ENCODE data around the gene HEXD.

HEXD gene

GRCh38 chr17:82483204-82483660, 65.1 kb downstream of the HEXD start:
- in situ Hi-C loops (cut with HindIII; ENCODE audit: low sequenced_read_pairs): no loop called here
- DNase-seq (ENCODE audit: low read depth, low spot score): no peak
- no peak overlapping the region for H3K4me3 ChIP-seq (ENCODE audit: low read depth, low read length)
- no peak for TF ChIP-seq CTCF (IDR thresholded peaks at IDR 0.05; ENCODE audit: low read depth, low read length)

GRCh38 chr17:82483836-82484235, 65.7 kb downstream of the HEXD start:
- H3K4me3 ChIP-seq (ENCODE audit: low read depth, low read length): no peak overlapping the region
- TF ChIP-seq CTCF (IDR thresholded peaks at IDR 0.05; ENCODE audit: low read depth, low read length): no peak
- in situ Hi-C loops (cut with HindIII; ENCODE audit: low sequenced_read_pairs): no loop called here
- no peak for DNase-seq (ENCODE audit: low read depth, low spot score)

DNA sequence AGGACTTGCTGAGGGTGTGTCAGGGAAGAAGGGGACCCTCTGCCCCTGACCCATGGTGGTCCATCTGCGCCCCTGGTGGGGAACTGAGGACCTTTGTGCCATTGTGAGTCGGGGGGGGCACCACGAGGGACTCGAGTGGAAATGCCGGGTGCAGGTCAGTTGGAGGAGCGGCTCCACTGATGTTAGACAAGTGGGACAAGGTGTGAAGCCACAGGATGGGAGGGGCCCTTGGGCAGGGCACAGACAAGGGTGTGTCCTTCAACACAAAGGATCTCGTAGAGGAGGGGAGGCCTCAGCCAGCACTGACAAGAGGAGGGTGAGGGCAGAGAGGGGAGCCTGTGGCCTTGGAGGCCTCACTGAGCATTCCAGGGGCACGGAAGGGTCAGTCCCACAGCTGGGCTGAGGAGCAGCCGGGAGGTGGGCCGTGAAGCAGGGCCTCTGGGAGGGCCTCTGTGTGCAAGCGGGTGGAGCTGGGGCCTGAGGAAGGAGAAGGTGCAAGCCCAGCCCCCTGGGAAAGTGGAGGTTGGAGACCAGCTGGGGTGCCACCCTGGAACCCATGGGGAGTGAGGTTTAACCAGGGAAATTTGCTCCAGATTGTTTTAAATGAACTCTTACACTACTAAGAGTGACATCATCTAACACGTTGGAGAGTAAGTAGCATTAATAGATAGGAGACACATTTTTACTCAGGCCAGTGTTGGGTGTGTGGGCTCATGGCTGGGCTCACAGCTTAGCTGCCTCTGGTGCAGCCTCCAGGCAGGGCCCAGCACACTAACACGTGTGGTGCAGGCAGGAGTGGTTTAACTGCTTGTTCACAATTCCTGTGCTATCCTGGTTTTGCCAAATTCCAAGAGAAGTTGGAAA, 68.3 kb downstream of the HEXD start:
- in situ Hi-C loops (cut with HindIII; ENCODE audit: low sequenced_read_pairs): no loop called here
- no peak overlapping the region for H3K4me3 ChIP-seq (ENCODE audit: low read depth, low read length)

GRCh38 chr17:82487910-82488309, 69.8 kb downstream of the HEXD start:
- no peak for TF ChIP-seq CTCF (IDR thresholded peaks at IDR 0.05; ENCODE audit: low read depth, low read length)
- DNase-seq (ENCODE audit: low read depth, low spot score): no peak
- H3K4me3 ChIP-seq (ENCODE audit: low read depth, low read length): no peak overlapping the region
- in situ Hi-C loops (cut with HindIII; ENCODE audit: low sequenced_read_pairs): no loop called here

More for the DNA sequence above, 68.3 kb downstream of the HEXD start:
- no peak for TF ChIP-seq CTCF (IDR thresholded peaks at IDR 0.05; ENCODE audit: low read depth, low read length)
- no peak for DNase-seq (ENCODE audit: low read depth, low spot score)

DNA sequence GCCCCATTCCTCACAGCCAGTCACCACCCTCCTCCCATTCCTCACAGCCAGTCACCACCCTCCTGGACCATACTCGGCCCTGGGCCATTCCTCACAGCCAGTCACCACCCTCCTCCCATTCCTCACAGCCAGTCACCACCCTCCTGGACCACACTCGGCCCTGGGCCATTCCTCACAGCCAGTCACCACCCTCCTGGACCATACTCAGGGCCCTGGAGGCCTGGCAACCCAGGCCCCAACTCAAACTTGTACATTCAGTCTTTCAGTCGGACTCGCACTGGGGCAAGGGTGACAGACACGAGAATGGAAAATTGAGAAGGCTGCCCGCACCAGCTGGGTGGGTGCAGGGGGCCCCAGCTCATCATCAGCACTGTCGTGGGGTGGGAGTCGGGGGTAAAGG, 71.0 kb downstream of the HEXD start:
- H3K4me3 ChIP-seq (ENCODE audit: low read depth, low read length): no peak overlapping the region
- TF ChIP-seq CTCF (IDR thresholded peaks at IDR 0.05; ENCODE audit: low read depth, low read length): no peak
- in situ Hi-C loops (cut with HindIII; ENCODE audit: low sequenced_read_pairs): no loop called here
- peak; percentile 71 for DNase-seq (ENCODE audit: low read depth, low spot score)

DNA sequence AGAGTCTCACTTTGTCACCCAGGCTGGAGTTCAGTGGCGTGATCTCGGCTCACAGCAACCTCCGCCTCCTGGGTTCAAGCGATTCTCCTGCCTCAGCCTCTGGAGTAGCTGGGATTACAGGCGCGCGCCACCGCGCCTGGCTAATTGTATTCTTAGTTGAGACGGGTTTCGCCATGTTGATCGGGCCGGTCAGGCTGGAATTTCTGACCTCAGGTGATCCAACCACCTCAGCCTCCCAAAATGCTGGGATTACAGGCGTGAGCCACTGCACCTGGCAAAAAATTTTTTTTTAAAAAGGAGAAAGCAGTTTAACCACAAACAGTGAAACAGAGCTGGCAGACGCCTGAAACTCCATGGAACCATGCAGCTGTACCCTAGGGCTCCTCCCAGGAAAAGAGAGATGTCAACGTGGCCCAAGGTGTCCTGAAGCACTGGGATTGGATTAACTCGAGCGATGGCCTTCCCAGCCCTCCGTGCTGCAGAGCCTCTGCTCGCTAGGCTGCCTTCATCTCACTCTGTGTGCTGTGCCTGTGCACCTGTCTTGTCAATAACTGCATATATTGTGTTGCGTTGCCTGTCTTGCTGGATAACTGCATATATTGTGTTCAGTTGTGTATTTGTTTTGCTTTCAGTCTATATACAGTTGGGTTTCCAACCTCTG, 71.8 kb downstream of the HEXD start:
- no peak overlapping the region for H3K4me3 ChIP-seq (ENCODE audit: low read depth, low read length)
- no peak for TF ChIP-seq CTCF (IDR thresholded peaks at IDR 0.05; ENCODE audit: low read depth, low read length)
- in situ Hi-C loops (cut with HindIII; ENCODE audit: low sequenced_read_pairs): no loop called here
- no peak for DNase-seq (ENCODE audit: low read depth, low spot score)
